Stimulated activated CD4-positive, alpha-beta T cell treated with anti-CD3 and anti-CD28 coated beads, TNF-alpha, amount 100 ng/mL, for 48 hours (primary cell): ENCODE measurements around the gene PLA2G12B.
"Not testable (repeated sequence)": the region's sequence is repeated elsewhere in the genome, so short reads cannot be mapped to it uniquely, and the experiment has no call there.

ENCODE experiments used
- DNase-seq, 3 donors: peaks; one replicate each; pipeline ENCODE4 v3.0.0-alpha.2; 2020; ENCODE audit warnings: low read depth in 3 of 3

The PLA2G12B gene

GRCh38 chr10:72954596-72955554 lies at the start of gene PLA2G12B:
PLA2G12B (minus strand) TSS chr10:72954806; CDS start chr10:72954685, 121 bp downstream.
- DNase-seq: no peak

- no peak for DNase-seq
Observed at GRCh38 chr10:73003822-73004221, 49.2 kb upstream of the PLA2G12B start.

GRCh38 chr10:73000973-73001372 lies 46.4 kb upstream of the PLA2G12B start:
- no peak for DNase-seq

- DNase-seq: no peak
Observed at GRCh38 chr10:72997099-72997498, 42.5 kb upstream of the PLA2G12B start.

GRCh38 chr10:72995459-72995858 lies 40.9 kb upstream of the PLA2G12B start:
- DNase-seq: not testable (repeated sequence)

GRCh38 chr10:72989771-72990170 lies 35.2 kb upstream of the PLA2G12B start:
- not testable (repeated sequence) for DNase-seq

GRCh38 chr10:72984618-72985017 lies 30.0 kb upstream of the PLA2G12B start:
- DNase-seq: not testable (repeated sequence)

GRCh38 chr10:72981882-72982529 lies 27.4 kb upstream of the PLA2G12B start:
- DNase-seq: no peak

- no peak for DNase-seq
Observed at GRCh38 chr10:72981028-72981881, 26.6 kb upstream of the PLA2G12B start.

GRCh38 chr10:72980348-72980747 lies 25.7 kb upstream of the PLA2G12B start:
- no peak for DNase-seq

GRCh38 chr10:72979709-72980108 lies 25.1 kb upstream of the PLA2G12B start:
- DNase-seq: no peak

GRCh38 chr10:72976886-72977285 lies 22.3 kb upstream of the PLA2G12B start:
- DNase-seq: no peak

GRCh38 chr10:72956001-72956400 lies 1.4 kb upstream of the PLA2G12B start:
- DNase-seq: no peak

GRCh38 chr10:72954230-72954595 lies 393 bp downstream of the PLA2G12B start:
- no peak for DNase-seq

- DNase-seq: no peak
Observed at GRCh38 chr10:72953687-72954086, 919 bp downstream of the PLA2G12B start.

- no peak for DNase-seq
Observed at GRCh38 chr10:72952642-72953158, 1.9 kb downstream of the PLA2G12B start.

- DNase-seq: no peak
Observed at GRCh38 chr10:72952189-72952588, 2.4 kb downstream of the PLA2G12B start.

GRCh38 chr10:72951760-72952159 lies 2.8 kb downstream of the PLA2G12B start:
- DNase-seq: no peak

- no peak for DNase-seq
Observed at GRCh38 chr10:72948762-72949161, 5.8 kb downstream of the PLA2G12B start.

GRCh38 chr10:72946963-72947362 lies 7.6 kb downstream of the PLA2G12B start:
- DNase-seq: no peak

GRCh38 chr10:72943498-72944234 lies 10.9 kb downstream of the PLA2G12B start:
- DNase-seq: no peak
